Caco-2 (cell line): ENCODE results near the gene SLU7. TPM values are rescaled to one million over a fixed set of nuclear protein-coding genes. Genes with fewer than 3 reads are reported as not detected.

Experiments used
- BruUV-seq: library from RNA; stranded (reverse); fragments of 400-500 nt; replicated peaks from 2 replicates; lab custom pipeline; 2021; lab: Mats Ljungman, UMichigan
- CTCF ChIA-PET: fragments of 300-600 bp; sonication (Branson Sonifier 250); formaldehyde crosslinking; loops from one replicate; lab custom pipeline; 2022; ENCODE audit warnings: antibody characterized with exemption; lab: Charles Lee
- POLR2A ChIA-PET: fragments of 300-600 bp; sonication (Branson Sonifier 250); formaldehyde crosslinking; loops from one replicate; lab custom pipeline; 2022; ENCODE audit warnings: antibody characterized with exemption; lab: Charles Lee
- DNase-seq, 2 experiments: peaks; one replicate each; pipeline versions ENCODE4 v3.0.0 to v3.0.0-alpha.2; 2020 to 2022
- H3K27me3 ChIP-seq: replicated peaks from 2 replicates; pipeline ENCODE4 v1.6.0; 2011; ENCODE audit warnings: low read length; ENCODE audit not compliant: control insufficient read depth, insufficient read depth
- H3K36me3 ChIP-seq: 2 replicates; pipeline ENCODE4 v1.5.1; 2011; ENCODE audit warnings: low read length; ENCODE audit not compliant: control insufficient read depth, insufficient read depth
- H3K4me1 ChIP-seq: fragments of 250-450 bp; sonication (Bioruptor Pico); 2 replicates; pipeline ENCODE4 v1.5.1; 2020; ENCODE audit warnings: mild to moderate bottlenecking
- H3K4me3 ChIP-seq: 2 replicates; pipeline ENCODE4 v1.5.1; 2011; ENCODE audit warnings: low read depth, mild to moderate bottlenecking, control low read depth, low read length
- H3K9me3 ChIP-seq: fragments of 250-450 bp; sonication (Bioruptor Pico); 2 replicates; pipeline ENCODE4 v1.5.1; 2020; ENCODE audit warnings: mild to moderate bottlenecking, moderate library complexity
- H3K27ac Mint-ChIP-seq: one replicate; pipeline ENCODE4 v1.8.0; 2022; ENCODE audit warnings: mixed read lengths; ENCODE audit not compliant: unreplicated experiment
- H3K27me3 Mint-ChIP-seq: one replicate; pipeline ENCODE4 v1.8.0; 2022; ENCODE audit warnings: mixed read lengths; ENCODE audit not compliant: insufficient read depth, unreplicated experiment
- H3K36me3 Mint-ChIP-seq: one replicate; pipeline ENCODE4 v1.8.0; 2022; ENCODE audit warnings: mild to moderate bottlenecking, mixed read lengths; ENCODE audit not compliant: insufficient read depth, unreplicated experiment
- H3K4me1 Mint-ChIP-seq: one replicate; pipeline ENCODE4 v1.8.0; 2022; ENCODE audit warnings: low read depth, mixed read lengths; ENCODE audit not compliant: unreplicated experiment
- H3K4me3 Mint-ChIP-seq: one replicate; pipeline ENCODE4 v1.8.0; 2022; ENCODE audit warnings: mild to moderate bottlenecking, moderate library complexity, mixed read lengths; ENCODE audit not compliant: unreplicated experiment
- H3K9me3 Mint-ChIP-seq: one replicate; pipeline ENCODE4 v1.8.0; 2022; ENCODE audit warnings: mixed read lengths; ENCODE audit not compliant: unreplicated experiment
- intact Hi-C: fragments of 100-400 bp; cut with micrococcal nuclease; formaldehyde crosslinking; loops from one replicate; pipeline ENCODE4 v1.10.0; 2022; ENCODE audit not compliant: unreplicated experiment
- total RNA-seq: library from RNA; stranded (reverse); gene quantifications from 2 replicates; pipeline ENCODE4 v1.2.3, GENCODE V29; 2022
- TF ChIP-seq, protein P1 (sequence below), 2 experiments: fragments of 200-600 bp in 1 of 2; IDR thresholded peaks; 1 replicate in 1 of 2; 2 replicates in 1 of 2; pipeline versions ENCODE4 v1.5.1 to v1.8.0; 2011 to 2022; ENCODE audit warnings: antibody characterized with exemption in 1 of 2, control low read depth in 1 of 2, inconsistent platforms in 1 of 2, low read depth in 1 of 2, low read length in 1 of 2, mild to moderate bottlenecking in 1 of 2, moderate library complexity in 1 of 2; ENCODE audit not compliant: insufficient read depth in 1 of 2, severe bottlenecking in 1 of 2, unreplicated experiment in 1 of 2

SLU7 gene
- total RNA-seq, 1 experiment from 2014 or later = 55.0 TPM

DNA sequence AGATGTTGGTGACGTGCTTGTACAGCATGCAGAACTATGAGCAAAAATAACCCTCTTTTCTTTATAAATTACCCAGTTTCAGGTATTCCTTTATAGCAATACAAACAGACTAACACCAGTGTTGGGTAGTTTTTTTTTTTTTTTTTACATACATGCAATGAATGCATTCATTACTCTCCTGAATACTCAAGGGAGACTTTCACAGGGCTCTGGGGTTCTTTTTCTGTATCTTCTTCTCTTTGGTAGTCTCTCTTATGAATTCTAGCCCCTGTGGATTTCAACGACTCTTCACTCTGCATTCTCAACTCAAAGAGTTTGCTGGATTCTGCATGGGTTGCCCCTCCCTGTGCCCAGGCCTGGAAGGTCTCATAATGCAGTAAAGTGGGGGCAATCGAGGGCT lies 30.6 kb upstream of the SLU7 start:
- intact Hi-C loops = no loop called here
- no peaks in the 10 kb centered on the region for H3K9me3 Mint-ChIP-seq
- Histone ChIP-seq H3K9me3 (no peaks in the 10 kb centered on the region), H3K27me3 (no peaks in the 10 kb centered on the region), H3K36me3 (no peaks in the 10 kb centered on the region), H3K4me1 (no peaks in the 10 kb centered on the region), H3K4me3 (no peak overlapping the region)
- no peaks in the 10 kb centered on the region for H3K27me3 Mint-ChIP-seq
- BruUV-seq = no TSS peak
- no peaks in the 10 kb centered on the region for H3K4me1 Mint-ChIP-seq
- DNase-seq = no peak
- TF ChIP-seq, protein P1, sequence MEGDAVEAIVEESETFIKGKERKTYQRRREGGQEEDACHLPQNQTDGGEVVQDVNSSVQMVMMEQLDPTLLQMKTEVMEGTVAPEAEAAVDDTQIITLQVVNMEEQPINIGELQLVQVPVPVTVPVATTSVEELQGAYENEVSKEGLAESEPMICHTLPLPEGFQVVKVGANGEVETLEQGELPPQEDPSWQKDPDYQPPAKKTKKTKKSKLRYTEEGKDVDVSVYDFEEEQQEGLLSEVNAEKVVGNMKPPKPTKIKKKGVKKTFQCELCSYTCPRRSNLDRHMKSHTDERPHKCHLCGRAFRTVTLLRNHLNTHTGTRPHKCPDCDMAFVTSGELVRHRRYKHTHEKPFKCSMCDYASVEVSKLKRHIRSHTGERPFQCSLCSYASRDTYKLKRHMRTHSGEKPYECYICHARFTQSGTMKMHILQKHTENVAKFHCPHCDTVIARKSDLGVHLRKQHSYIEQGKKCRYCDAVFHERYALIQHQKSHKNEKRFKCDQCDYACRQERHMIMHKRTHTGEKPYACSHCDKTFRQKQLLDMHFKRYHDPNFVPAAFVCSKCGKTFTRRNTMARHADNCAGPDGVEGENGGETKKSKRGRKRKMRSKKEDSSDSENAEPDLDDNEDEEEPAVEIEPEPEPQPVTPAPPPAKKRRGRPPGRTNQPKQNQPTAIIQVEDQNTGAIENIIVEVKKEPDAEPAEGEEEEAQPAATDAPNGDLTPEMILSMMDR (IDR thresholded peaks at IDR 0.05; ENCODE audit: insufficient read depth in 1 of 2, low read depth in 1 of 2, low read length in 1 of 2, severe bottlenecking in 1 of 2, unreplicated experiment in 1 of 2) = no peak
- H3K4me3 Mint-ChIP-seq = no peak overlapping the region
- CTCF ChIA-PET = no interaction called here
- no peaks in the 10 kb centered on the region for H3K36me3 Mint-ChIP-seq
- no peak overlapping the region for H3K27ac Mint-ChIP-seq
- POLR2A ChIA-PET = no interaction called here

DNA sequence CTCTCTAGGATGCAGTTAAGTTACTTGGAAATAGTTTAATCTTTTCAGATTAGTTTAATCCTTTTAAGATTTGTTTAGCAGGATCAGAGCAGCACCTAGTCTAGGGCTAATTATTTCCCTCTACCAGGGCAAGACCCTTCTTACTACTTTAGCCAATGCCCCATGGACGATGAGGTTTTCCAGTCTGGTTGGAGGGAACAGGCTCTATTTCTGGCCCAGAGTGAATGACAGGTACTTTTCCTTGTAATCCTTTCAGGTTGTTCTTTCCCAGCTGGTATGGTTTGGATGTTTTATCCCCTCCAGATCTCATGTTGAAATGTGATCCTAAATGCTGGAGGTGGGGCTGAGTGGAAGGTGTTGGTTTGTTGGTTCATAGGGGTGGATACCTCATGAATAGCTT lies 30.0 kb upstream of the SLU7 start:
- CTCF ChIA-PET = no interaction called here
- H3K27me3 ChIP-seq = no peaks in the 10 kb centered on the region
- Mint-ChIP-seq H3K4me3 (no peak overlapping the region), H3K36me3 (no peaks in the 10 kb centered on the region), H3K9me3 (no peaks in the 10 kb centered on the region), H3K4me1 (no peaks in the 10 kb centered on the region), H3K27me3 (no peaks in the 10 kb centered on the region), H3K27ac (no peak overlapping the region)
- intact Hi-C loops = no loop called here
- no peaks in the 10 kb centered on the region for H3K36me3 ChIP-seq
- no peak overlapping the region for H3K4me3 ChIP-seq
- POLR2A ChIA-PET = interaction anchor here (0.6 kb wide), 1 partner anchor 9 kb away, joined by 4 read pairs; no protein-coding TSS in a partner anchor
- BruUV-seq = no TSS peak
- no peaks in the 10 kb centered on the region for H3K4me1 ChIP-seq
- no peak for DNase-seq
- TF ChIP-seq, protein P1 (IDR thresholded peaks at IDR 0.05; ENCODE audit: insufficient read depth in 1 of 2, low read depth in 1 of 2, low read length in 1 of 2, severe bottlenecking in 1 of 2, unreplicated experiment in 1 of 2) = no peak
- H3K9me3 ChIP-seq = no peaks in the 10 kb centered on the region

DNA sequence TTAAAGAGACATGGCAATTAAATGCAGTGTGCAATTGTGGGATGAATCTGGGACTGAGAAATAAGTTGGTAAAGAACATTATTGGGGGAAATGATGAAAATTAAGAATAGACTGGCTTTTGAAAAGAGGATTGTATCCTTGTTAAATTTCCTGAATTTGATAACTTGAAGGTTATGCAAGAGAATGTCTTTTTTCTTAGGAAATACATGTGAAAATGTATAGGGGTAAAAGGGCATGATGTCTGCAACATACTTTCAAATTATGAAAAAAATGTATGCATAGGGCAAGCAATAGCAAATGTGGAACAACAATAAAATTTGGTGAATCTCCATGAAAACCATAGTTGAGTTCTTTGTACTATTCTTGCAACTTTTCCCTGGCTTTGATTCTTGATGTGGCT lies 26.9 kb upstream of the SLU7 start:
- BruUV-seq = no TSS peak
- H3K9me3 ChIP-seq = no peaks in the 10 kb centered on the region
- intact Hi-C loops = no loop called here
- H3K27me3 Mint-ChIP-seq = no peaks in the 10 kb centered on the region
- H3K36me3 Mint-ChIP-seq = no peaks in the 10 kb centered on the region
- H3K4me1 Mint-ChIP-seq = no peaks in the 10 kb centered on the region
- no peak overlapping the region for H3K4me3 ChIP-seq
- H3K4me3 Mint-ChIP-seq = no peak overlapping the region
- no peaks in the 10 kb centered on the region for H3K4me1 ChIP-seq
- H3K27ac Mint-ChIP-seq = no peak overlapping the region
- ChIA-PET POLR2A (no interaction called here), CTCF (no interaction called here)
- H3K27me3 ChIP-seq = no peaks in the 10 kb centered on the region
- DNase-seq = no peak
- H3K9me3 Mint-ChIP-seq = no peaks in the 10 kb centered on the region
- TF ChIP-seq, protein P1 (IDR thresholded peaks at IDR 0.05; ENCODE audit: insufficient read depth in 1 of 2, low read depth in 1 of 2, low read length in 1 of 2, severe bottlenecking in 1 of 2, unreplicated experiment in 1 of 2) = no peak
- H3K36me3 ChIP-seq = no peaks in the 10 kb centered on the region
